ENCODE data around the gene KRIT1.

The KRIT1 gene

GRCh38 chr7:92150450-92151017, 95.2 kb downstream of the KRIT1 start:
- no peak for DNase-seq

- DNase-seq = no peak
These were observed 95.9 kb downstream of the KRIT1 start for GRCh38 chr7:92149736-92150239.
